Measurements from ENCODE around the gene SART1.
"Not testable (repeated sequence)": the region's sequence is repeated elsewhere in the genome, so short reads cannot be mapped to it uniquely, and the experiment has no call there.

SART1 gene

DNA sequence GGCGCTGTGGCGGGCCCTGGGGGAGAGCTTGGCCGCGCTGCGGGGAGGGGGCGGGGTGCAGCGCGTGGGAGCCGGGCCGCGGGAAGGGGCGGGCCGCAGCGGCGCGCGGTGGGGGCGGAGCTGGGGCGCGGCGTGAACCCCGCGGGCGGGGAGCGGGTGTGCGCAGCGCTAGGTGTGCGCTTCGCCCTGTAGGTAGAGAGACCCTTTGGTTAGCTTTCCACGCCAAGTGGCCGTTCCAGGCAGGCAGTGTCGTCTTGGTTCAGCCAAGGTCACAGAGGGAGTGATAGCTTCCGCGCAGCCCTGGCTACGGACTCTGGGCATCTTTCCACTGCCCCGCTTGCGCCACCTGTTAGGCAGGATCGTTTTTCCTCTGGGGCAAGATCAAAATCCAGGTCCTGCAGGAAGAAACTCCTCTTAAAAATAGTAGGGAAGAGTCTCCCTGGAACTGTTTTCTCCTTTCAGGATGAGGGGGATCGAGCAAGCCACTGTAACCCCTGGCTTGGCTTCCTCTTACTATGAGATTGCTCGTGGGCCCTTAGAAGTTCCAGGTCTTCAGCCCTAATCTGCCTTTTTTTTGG, 41.2 kb downstream of the SART1 start:
- no peak for DNase-seq

DNA sequence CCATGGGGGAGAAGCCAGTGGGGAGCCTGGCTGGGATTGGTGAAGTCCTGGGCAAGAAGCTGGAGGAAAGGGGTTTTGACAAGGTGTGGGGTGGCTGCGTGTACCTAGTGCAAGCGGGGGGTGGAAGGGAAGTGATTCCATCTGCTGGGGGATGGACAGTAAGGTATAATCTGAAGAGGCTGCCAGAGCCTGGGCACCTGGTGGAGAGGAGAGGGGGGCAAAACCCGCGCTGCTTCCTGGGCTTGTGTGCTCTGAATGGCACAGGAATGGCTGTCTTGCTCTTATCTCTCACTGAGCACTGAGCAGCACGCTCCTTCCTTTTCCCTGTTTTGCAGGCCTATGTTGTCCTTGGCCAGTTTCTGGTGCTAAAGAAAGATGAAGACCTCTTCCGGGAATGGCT, 41.8 kb downstream of the SART1 start:
- no peak for DNase-seq

DNA sequence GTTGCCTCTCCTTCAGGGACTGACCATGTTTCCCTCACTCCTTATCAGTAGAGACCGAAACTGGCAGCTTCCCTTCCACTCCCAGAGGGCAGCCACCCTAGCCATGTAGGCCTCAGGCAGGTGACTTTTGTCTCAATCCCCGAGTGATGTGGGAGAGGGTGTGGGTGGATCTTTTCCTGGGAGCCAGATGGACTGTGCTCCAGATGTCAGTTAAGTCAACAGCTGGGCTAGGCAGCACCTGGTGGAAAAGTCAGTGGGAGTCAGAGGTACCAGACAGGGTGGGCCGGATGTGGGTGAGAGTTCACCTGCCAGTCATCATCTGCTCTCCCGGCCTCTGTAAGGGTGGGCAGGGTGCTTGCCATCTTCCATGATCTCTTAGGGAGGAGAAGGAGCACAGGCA, 42.7 kb downstream of the SART1 start:
- no peak for DNase-seq

DNA sequence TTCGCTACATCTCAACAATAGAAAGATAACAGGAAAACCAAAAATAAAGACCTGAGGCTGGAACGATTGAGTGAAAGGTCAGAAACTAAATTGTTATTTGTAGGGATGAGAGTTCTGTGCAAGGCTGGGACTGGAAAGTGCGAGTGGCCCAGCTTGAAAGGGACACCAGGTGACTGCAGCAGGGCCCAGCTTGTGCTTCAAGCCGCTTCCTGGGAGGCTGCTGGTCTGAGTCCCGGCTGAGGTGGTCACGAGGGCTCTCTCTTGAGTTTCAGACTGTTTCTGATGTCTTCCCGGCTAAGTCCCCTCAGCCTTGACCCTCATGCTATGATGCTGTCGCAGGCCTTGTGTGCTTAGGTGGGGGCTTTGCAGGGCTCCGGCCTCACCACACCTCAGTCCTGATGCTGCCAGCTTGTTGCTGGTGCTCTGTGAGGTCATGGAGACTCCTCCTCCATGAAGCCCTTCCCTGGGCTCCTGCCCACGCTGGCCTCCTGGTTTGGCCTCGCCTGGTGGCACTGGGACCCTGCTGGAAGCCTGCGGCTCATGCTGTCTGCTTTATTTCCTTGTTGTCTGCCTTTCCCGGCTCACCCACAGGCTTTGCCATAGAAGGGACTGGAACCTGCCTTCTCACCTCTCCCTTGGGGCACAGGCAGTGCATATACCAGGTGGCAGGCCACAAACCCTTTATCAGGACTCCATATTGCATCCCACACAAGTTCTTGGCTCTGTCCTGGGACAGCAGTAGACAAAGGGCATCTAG, 44.8 kb downstream of the SART1 start:
- DNase-seq, result no peak

DNA sequence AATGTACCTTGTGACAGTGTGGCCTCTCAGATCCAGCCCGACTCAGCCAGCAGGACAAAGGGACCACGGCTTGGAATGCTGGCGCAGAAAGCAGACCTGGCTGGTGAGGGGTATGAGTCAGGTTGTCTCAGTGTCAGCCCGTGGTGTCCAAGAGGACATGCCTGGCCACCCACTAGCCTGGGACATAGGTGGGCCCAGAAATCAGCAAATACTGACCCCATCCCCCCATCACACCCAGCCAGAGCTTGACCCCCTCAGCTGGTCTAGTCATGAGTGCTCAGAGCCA, 45.3 kb downstream of the SART1 start:
- no peak for DNase-seq

DNA sequence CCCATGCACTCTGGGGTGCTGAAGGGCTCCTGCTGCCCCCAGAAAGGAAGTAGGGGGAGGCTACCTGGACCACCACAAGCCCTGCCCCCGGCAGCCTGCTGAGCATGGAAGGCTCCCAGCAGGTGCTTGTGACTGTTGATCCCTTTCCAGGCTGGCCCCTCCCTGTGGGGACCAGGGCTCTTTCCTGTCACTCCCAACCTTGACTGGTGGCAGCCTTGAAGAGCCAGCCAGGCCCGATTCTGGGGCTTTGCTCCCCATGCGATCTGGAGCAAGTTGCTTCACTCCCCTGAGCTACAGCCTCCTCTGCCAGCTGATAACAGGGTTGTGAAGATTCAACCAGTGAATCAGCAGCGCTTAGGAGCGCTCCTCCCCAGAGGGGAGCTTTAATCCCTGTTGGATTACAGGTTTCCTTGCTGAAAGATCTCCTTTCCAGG, 45.7 kb downstream of the SART1 start:
- DNase-seq, result no peak

DNA sequence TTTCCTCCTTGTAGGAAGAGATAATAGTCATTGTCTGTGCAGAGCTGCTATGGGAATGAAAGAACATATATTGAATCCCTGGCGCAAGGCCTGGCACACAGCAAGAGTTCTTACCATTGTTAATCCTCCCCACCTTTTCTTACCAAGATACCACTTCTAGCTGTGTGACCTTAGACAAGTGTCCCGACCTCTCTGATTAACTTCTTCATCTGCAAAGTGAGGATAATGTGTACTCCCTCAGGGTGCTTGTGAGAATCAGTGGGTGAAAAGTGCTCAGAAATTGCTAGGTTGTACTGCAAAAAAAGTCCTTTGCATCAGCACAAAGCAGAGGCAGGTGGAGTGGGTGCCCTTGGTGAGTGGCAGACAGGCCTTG, 46.5 kb downstream of the SART1 start:
- no peak for DNase-seq

DNA sequence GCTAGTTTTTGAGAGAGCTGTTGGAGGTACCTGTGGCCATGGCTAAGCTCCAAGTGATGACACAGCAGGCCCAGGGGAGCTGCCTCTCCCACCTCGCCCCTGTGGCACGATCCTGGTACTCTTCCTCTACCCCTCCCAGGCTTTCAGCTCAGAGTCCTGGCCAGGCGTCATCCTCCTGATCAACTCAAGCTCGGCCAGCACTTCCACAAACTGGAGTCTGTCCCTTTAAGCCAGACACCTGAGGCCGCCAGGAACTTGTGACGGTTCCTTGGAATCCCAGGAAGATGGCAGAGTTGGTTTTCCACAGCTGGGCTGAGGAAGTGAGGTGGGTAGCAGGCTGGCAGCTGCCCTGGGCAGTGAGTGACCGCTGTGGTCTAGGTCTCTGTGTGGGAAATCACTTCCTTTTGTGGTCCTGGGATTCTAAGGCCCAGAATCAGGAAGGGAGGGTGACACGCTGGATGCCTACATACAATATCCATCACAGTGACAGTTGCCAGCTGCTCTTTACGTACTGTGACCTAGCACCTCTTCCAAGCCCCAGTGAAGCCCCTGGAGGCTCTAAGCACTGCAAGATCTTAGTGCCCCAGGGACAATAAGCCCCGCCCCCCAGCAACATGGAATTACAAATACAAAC, 47.1 kb downstream of the SART1 start:
- no peak for DNase-seq

DNA sequence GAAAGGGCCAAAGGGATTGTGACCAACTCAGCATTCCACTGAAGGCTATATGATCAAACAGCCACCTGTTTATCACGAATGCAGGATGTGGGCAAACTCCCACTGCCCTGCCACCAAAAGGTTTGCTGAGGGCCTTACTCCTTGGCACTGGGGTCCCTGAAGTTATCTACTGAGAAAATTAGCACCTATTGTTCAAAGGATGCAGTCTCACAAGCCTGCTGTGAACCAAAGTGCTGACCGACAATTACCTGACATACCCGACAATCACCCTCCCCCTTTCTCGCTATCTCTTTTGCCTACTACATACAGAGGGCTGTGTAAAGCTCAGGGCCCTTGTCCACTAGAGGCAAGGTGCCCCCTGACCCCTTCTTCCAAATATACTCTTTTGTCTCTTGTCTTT, 48.5 kb downstream of the SART1 start:
- DNase-seq, result not testable (repeated sequence)

DNA sequence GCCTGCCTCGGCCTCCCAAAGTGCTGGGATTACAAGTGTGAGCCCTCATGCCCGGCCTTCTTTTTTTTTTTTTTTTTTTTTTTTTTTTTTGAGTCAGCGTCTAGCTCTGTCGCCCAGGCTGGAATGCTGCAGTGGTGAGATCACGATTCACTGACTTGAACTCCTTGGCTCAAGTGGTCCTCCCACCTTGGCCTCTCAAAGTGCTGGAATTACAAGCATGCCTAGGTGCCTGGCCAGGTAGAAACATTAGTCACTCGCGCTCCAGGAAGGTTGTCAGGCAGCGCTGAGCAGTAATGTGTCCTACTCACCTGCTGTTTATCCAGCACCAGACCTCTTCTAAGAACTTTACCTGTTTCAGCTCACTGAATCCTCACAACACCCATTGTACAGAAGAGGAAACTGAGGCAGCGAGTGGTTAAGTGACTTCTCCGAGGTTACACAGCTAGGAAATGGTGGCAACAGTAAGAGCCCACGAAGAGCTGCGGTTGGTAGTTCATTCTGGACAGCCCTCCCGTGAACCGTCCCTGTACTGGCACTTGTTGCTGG, 49.8 kb downstream of the SART1 start:
- no peak for DNase-seq

DNA sequence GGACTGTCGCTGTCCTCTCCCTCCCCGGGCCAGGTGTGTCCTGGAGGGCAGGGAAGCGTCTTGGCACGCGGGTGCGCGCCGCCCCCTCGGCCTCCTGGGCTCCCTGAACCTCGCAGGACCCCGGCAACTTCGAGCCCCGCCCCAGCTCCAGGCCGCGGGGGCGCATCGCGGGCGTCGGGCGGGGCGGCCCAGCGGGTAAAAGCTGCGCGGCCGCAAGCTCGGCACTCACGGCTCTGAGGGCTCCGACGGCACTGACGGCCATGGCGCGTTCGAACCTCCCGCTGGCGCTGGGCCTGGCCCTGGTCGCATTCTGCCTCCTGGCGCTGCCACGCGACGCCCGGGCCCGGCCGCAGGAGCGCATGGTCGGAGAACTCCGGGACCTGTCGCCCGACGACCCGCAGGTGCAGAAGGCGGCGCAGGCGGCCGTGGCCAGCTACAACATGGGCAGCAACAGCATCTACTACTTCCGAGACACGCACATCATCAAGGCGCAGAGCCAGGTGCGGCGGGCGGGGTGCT, 50.3 kb downstream of the SART1 start, which contains the start of gene CST6:
TSS of gene CST6 (plus strand) at position 224 of the 519 bp plus-strand sequence. CDS start at position 261, 37 bp downstream.
- no peak for DNase-seq

DNA sequence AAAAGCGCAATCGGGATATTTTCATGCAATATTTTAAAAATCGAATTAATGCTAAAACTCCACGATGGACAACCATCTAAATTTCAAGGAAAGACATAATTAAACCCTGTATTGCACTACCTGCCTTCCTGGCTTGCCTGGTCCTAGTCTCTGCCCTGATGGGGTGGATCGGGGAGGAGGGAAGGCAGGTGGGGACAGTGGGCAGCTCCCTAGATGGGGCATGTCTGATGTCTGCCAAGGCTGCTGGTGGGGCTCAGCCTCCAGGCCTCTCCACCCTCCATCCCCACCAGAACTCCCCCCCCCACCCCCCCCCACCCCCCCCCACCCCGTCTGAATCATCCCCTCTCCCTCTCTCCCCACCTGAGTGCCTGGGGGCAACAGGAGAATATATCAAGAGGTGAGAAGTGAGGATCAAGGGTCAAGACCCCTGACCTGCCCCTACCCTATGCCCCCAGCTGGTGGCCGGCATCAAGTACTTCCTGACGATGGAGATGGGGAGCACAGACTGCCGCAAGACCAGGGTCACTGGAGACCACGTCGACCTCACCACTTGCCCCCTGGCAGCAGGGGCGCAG, 50.9 kb downstream of the SART1 start:
- DNase-seq, result no peak

DNA sequence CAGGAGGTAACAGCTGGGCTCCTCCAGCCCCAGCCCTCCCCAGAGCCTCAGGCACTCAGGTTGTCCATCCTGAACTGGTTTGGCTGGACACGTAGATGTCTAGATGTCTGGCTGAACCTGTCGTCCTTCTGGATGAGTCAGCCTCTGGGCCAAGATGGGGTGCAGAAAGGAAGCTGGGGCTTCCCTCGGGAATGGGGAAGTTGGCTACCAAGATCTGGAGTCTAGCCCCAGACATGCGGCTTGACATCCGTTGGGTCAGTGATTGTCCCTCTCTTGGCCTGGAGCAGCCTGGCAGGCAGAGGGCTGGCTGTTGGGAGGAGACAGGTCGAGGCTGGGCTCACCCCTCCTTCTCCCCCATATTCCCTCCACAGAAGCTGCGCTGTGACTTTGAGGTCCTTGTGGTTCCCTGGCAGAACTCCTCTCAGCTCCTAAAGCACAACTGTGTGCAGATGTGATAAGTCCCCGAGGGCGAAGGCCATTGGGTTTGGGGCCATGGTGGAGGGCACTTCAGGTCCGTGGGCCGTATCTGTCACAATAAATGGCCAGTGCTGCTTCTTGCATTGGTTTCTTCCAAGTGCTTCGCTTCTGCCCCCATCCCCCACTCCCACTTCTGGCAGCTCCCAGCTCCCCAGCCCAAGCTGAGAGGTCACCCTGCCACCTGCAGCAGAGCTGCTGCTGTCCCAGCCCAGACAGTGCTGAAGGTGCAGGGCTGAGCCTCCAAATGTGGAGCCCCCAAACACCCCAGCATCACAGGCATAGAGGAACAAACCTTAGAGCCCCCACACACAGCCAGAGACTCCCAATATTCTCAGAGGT, 51.6 kb downstream of the SART1 start:
- no peak for DNase-seq

DNA sequence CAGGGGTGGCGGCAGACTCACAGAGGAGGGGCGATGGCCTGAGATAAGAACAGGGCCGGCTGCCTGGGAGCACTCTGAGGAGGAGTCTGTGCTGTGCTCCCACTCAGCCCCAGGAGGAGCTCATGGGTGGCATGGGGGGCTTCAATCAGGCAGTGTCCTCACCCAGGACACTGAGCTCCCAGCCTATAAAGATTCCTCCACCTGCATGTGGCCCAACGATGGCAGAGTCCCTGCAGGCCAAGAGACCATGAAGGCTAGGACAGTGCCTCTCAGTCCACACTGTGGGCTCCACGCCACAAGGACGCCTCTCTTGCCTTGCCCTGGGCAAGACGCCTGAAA, 52.2 kb downstream of the SART1 start:
- DNase-seq, result no peak

DNA sequence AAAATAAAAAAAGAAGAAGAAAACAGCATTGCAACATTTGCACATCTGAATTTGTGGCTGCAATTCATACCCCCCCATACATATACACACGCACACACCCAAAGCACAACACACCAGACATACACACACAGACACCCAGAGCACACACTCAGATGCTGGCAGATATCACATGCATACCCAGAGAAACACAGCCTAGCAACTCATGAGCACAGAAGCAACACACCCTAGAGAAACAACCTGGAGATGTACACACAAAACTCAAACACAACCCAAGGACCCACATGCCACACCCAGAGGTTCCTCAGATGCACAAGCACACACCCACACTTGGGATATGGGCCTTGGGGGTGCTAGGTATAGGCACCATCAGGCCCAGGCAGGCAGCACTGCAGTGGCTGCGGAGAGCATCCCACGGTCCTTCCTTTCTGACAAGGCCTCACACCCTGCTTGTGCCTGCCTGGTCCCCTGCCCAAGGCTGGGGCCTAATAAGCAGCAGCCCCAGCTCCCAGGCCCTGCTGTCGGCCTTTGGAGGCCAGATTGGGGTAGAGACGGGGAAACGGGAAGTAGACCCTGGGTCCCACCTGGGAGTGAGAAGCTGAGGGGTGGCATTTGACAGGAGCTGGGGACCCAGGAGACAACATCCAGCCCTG, 53.4 kb downstream of the SART1 start:
- DNase-seq, result no peak

DNA sequence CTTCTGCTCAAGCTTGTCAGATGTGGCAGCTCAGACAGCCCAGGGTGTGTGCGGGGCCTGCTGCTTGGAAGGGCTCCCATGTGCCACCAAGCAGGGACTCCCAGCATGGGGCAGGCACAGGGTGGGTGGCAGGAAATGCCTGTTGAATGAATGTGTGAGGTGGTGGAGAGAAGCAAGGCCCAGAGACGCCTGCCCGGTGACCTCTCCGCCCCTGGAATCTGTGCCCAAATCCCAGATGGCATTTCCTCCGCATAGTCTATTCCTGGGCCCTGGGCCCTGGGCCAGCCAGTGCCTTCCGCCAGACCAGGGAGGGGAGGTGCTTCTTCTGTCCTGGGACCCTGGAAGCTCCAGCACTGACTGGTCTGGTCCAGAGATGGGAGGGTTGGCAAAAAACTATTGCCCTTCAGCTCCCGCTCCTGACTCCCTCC, 53.9 kb downstream of the SART1 start:
- DNase-seq, result no peak

DNA sequence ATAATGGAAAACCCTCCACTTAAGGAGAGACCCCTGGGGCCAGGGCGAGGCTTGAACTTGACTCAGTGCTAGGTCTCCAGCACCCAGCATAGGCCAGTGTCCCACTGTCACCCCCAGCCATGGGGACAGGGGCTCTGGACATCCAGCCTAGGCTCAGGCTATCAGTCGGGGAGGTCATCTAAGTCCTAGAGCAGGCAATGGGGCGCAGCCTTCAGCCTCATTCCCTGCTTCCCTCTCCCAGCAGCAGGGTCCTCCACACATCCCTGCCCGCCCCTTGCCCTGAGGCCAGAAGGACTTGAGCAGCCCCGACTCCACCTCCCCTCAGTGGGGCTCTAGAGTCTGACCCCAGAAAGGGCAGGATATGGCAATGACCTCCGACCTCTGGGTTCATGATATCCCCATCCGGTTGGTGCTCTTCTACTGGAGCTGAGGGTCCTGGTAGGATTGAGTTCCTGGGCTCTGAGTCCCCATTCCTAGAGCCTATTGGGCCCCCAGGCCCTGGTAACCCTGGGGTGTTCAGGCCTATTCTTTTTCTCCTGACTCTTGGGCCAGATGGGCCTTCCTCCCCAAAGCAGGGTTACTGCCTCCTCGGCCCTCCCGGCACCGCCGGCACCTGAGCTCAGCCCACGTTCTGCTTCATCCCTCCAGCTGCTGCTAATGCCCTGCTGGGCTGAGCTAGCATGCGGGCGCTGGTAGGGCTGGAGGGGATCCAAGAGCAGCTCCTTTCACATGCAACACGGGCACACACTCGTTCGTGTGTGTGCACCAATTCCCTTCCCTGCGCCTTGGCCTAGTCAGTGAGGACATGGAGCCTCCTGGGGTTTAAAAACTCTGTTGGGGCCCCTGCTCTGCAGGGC, 54.6 kb downstream of the SART1 start:
- DNase-seq, result no peak

DNA sequence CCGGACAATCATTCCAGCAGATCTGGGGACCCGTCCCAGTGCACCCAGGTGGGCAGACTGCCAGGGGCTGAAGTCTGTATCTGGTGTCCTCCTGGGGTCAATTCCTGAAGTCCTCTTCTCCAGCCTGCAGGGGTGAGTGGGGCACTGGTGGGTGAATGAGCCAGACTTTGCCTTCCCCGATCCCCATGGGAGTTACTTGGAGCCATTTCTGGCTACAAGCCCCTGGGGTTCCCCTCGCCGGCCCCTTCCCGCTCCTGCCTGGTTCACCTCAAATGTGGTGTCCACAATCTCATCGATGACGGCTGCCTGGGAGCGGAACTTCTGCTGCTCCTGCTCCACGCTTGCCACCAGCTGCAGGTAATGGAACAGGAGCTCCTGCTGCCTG, 55.3 kb downstream of the SART1 start:
- DNase-seq, result no peak

DNA sequence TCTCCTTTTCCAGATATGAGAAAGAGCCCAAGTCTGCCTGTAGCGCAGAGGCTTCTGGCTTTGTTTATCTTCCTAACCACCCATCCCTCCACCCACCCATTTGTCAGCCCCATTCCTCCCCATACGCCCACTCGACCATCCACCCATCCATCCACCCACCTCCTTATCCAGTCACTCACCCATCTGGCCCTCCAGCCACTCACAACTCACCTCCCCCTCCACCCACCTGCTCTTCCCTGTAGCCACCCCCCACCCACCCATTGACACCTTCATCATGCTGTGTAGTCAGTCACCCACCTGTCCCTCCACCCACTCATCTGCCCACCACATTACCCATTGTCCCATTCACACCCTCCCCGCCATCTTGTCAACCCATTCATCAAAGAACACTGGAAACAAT, 55.8 kb downstream of the SART1 start:
- DNase-seq, result no peak

DNA sequence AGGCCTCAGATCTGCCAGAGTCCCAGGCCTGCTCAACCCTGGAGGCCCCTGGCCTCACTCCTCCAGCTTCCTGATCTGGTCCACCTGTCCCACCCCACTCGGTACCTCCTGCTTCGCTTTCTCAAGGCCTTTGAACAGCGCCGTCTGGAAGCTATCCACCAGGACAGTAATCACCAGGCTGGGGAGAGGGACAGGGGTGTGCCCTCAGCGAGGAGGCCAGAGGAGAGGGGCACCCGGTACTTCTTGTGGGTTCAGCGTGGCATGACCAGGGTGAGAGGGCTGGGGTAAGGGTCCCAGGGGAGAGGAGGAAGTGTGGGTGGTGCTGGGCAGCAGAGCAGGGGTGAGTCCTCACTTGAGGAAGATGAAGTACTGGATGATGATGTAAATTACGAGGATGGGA, 58.7 kb downstream of the SART1 start:
- no peak for DNase-seq

DNA sequence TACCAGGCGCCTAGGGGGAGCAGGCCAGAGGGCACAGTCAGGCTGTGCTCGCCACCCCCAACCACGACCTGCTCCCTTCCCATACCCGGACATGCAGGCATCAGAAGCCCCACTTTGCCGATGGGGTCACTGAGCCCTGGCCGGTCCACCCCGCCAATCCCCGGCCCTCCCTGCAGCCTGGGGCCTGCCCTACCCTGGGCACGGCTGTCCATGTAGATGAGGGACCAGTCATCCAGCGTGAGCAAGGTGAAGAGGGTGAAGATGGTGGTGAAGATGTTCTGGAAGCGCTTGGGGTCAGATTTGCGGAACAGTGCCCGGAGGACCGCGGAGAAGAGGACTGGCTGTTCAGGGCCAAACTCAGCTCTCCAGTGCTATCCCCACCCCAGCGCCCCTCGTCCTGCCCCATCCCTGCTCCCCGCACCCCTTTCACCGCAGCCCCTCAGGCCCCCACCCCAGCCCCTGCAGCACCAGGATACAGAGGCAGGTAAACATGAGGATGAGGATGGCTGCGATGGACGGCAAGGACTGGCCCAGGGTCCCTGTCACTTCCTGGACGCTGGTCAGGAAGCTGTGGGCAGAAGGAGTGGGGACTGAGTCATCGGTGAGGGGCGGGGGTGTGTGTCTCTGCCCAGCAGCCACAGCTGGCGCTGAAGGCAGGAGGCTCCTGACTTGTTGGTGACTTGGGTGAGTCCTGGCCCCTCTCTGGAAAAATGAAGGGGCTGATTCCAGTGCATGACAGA, 59.3 kb downstream of the SART1 start:
- DNase-seq, result no peak

Data from stimulated activated CD4-positive, alpha-beta T cell treated with anti-CD3 and anti-CD28 coated beads, Interleukin-2, amount 100 ng/mL, for 48 hours (primary cell).